Lower leg skin (tissue), 3 donors: Measurements from ENCODE around the gene SCN4B.

ENCODE experiments used
- CTCF ChIP-seq, 3 donors: fragments of 450-650 bp; IDR thresholded peaks; one replicate each; pipeline ENCODE4 v1.5.1; 2016; ENCODE audit warnings: antibody characterized with exemption in 3 of 3, mild to moderate bottlenecking in 3 of 3, moderate library complexity in 2 of 3
- POLR2A ChIP-seq, 2 donors: fragments of 450-650 bp; IDR thresholded peaks; one replicate each; pipeline ENCODE4 v1.6.1; 2016 to 2017; ENCODE audit warnings: antibody characterized with exemption in 2 of 2, mild to moderate bottlenecking in 1 of 2, moderate library complexity in 1 of 2

- no peak for TF ChIP-seq CTCF (IDR thresholded peaks at IDR 0.05)
- TF ChIP-seq POLR2A (IDR thresholded peaks at IDR 0.05) = no peak
These were observed 32.4 kb upstream of the SCN4B start for GRCh38 chr11:118184784-118185579.
